ENCODE data around the gene DNMT3L. TPM values are rescaled to one million over a fixed set of nuclear protein-coding genes. Genes with fewer than 3 reads are reported as not detected.

Gene DNMT3L
- total RNA-seq, result not detected in 2 replicates

GRCh38 chr21:44261675-44262295 lies at the start of gene DNMT3L:
Gene DNMT3L, minus strand, starts transcription at chr21:44261897. Its CDS starts 638 bp downstream, at chr21:44261259.

GRCh38 chr21:44299458-44300261 lies 38.0 kb upstream of the DNMT3L start, which contains the start of gene PFKL:
Gene PFKL, plus strand, starts transcription at chr21:44300053. Its CDS starts 53 bp downstream, at chr21:44300106.

GRCh38 chr21:44285138-44285992 lies 23.7 kb upstream of the DNMT3L start, which contains the start of gene AIRE:
Gene AIRE, plus strand, starts transcription at chr21:44285876. Its CDS starts 131 bp downstream, at chr21:44286007.

GRCh38 chr21:44240842-44241241 lies 20.9 kb downstream of the DNMT3L start, which contains the start of gene ICOSLG:
Gene ICOSLG, minus strand, starts transcription at chr21:44240943. Its CDS starts 126 bp downstream, at chr21:44240817.

Other genes with a start within 250 kb of the DNMT3L start
- 18.0 and 21.9 TPM in 2 replicates for gene TRAPPC10, start 249.6 kb downstream of the DNMT3L start, total RNA-seq
- 5.9 and 9.2 TPM in 2 replicates for gene PWP2, start 154.5 kb downstream of the DNMT3L start, total RNA-seq
- gene GATD3, start 128.2 kb downstream of the DNMT3L start, total RNA-seq, result 9.0 and 14.7 TPM in 2 replicates
- 0.19 and 0.85 TPM in 2 replicates for gene ICOSLG, start 21.0 kb downstream of the DNMT3L start, total RNA-seq
- gene AIRE, start 24.0 kb upstream of the DNMT3L start, total RNA-seq, result 0.28 TPM in 1 of 2 replicates, not detected in the other
- gene PFKL, start 38.2 kb upstream of the DNMT3L start, total RNA-seq, result 257 and 292 TPM in 2 replicates
- 4.8 and 11.3 TPM in 2 replicates for gene CFAP410, start 77.5 kb upstream of the DNMT3L start, total RNA-seq
- gene TRPM2, start 91.7 kb upstream of the DNMT3L start, total RNA-seq, result 0.28 TPM in 1 of 2 replicates, not detected in the other
- gene LRRC3, start 193.6 kb upstream of the DNMT3L start, total RNA-seq, result 0.38 and 0.85 TPM in 2 replicates